ENCODE measurements around the gene PRSS33. TPM values are rescaled to one million over a fixed set of nuclear protein-coding genes. Genes with fewer than 3 reads are reported as not detected.

PRSS33 gene
- total RNA-seq = not detected
- not detected for polyA plus RNA-seq

- Histone ChIP-seq H3K4me3 (no peak within 1 kb of the TSS), H3K4me1 (peaks cover 0 to 11% (median 10%) of the 10 kb centered on the region in 4 donors), H3K9me3 (no peaks in the 10 kb centered on the region), H3K36me3 (no peaks in the 10 kb centered on the region), H3K27ac (no peak within 1 kb of the TSS), H3K27me3 (peaks cover 19 to 68% (median 46%) of the 10 kb centered on the region in 3 donors)
- DNase-seq = peak; percentile 24
- intact Hi-C loops (cut with DNase I) = no loop called here
- TF ChIP-seq EP300 (IDR thresholded peaks at IDR 0.05) = no peak
- TF ChIP-seq POLR2AphosphoS5 (IDR thresholded peaks at IDR 0.05) = no peak
- TF ChIP-seq, protein P1, sequence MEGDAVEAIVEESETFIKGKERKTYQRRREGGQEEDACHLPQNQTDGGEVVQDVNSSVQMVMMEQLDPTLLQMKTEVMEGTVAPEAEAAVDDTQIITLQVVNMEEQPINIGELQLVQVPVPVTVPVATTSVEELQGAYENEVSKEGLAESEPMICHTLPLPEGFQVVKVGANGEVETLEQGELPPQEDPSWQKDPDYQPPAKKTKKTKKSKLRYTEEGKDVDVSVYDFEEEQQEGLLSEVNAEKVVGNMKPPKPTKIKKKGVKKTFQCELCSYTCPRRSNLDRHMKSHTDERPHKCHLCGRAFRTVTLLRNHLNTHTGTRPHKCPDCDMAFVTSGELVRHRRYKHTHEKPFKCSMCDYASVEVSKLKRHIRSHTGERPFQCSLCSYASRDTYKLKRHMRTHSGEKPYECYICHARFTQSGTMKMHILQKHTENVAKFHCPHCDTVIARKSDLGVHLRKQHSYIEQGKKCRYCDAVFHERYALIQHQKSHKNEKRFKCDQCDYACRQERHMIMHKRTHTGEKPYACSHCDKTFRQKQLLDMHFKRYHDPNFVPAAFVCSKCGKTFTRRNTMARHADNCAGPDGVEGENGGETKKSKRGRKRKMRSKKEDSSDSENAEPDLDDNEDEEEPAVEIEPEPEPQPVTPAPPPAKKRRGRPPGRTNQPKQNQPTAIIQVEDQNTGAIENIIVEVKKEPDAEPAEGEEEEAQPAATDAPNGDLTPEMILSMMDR (IDR thresholded peaks at IDR 0.05) = no peak
- TF ChIP-seq POLR2A (IDR thresholded peaks at IDR 0.05) = no peak
- WGBS, 2 donors = 21 to 28% methylated on average over 10 of the region's 10 CpGs
Observed at GRCh38 chr16:2787406-2787805, at the start of gene PRSS33. Gene PRSS33 (minus strand): TSS chr16:2787560. CDS start chr16:2786547, 1,013 bp downstream.

GRCh38 chr16:2836646-2837508 lies 49.5 kb upstream of the PRSS33 start:
- H3K27me3 ChIP-seq = peaks cover 0 to 64% (median 16%) of the 10 kb centered on the region in 3 donors
- H3K4me3 ChIP-seq = no peak overlapping the region
- H3K36me3 ChIP-seq = no peaks in the 10 kb centered on the region
- H3K4me1 ChIP-seq = peaks cover 0 to 4% (median 0%) of the 10 kb centered on the region in 4 donors
- 82 to 83% methylated on average over 13 of the region's 13 CpGs for WGBS, 2 donors
- TF ChIP-seq, protein P1 (IDR thresholded peaks at IDR 0.05) = no peak
- TF ChIP-seq POLR2A (IDR thresholded peaks at IDR 0.05) = no peak
- TF ChIP-seq POLR2AphosphoS5 (IDR thresholded peaks at IDR 0.05) = no peak
- TF ChIP-seq EP300 (IDR thresholded peaks at IDR 0.05) = no peak
- intact Hi-C loops (cut with DNase I) = no loop called here
- peak overlapping the region in 1 of 4 donors; percentile 46 for H3K27ac ChIP-seq
- H3K9me3 ChIP-seq = no peaks in the 10 kb centered on the region
- no peak for DNase-seq

GRCh38 chr16:2835638-2836493 lies 48.5 kb upstream of the PRSS33 start:
- Histone ChIP-seq H3K27me3 (peaks cover 0 to 64% (median 16%) of the 10 kb centered on the region in 3 donors), H3K27ac (peak overlapping the region in 1 of 4 donors; percentile 46), H3K4me1 (no peaks in the 10 kb centered on the region), H3K4me3 (no peak overlapping the region), H3K9me3 (no peaks in the 10 kb centered on the region), H3K36me3 (no peaks in the 10 kb centered on the region)
- intact Hi-C loops (cut with DNase I) = no loop called here
- TF ChIP-seq EP300 (IDR thresholded peaks at IDR 0.05) = no peak
- TF ChIP-seq POLR2AphosphoS5 (IDR thresholded peaks at IDR 0.05) = peak in 1 of 4 donors; percentile 6
- no peak for TF ChIP-seq POLR2A (IDR thresholded peaks at IDR 0.05)
- WGBS, 2 donors = 30 to 49% methylated on average over 22 of the region's 22 CpGs
- no peak for DNase-seq

GRCh38 chr16:2834968-2835367 lies 47.6 kb upstream of the PRSS33 start:
- H3K36me3 ChIP-seq = no peaks in the 10 kb centered on the region
- H3K9me3 ChIP-seq = no peaks in the 10 kb centered on the region
- intact Hi-C loops (cut with DNase I) = no loop called here
- no peak for TF ChIP-seq POLR2AphosphoS5 (IDR thresholded peaks at IDR 0.05)
- TF ChIP-seq EP300 (IDR thresholded peaks at IDR 0.05) = no peak
- TF ChIP-seq POLR2A (IDR thresholded peaks at IDR 0.05) = no peak
- TF ChIP-seq, protein P1 (IDR thresholded peaks at IDR 0.05) = no peak
- no peaks in the 10 kb centered on the region for H3K4me1 ChIP-seq
- no peak overlapping the region for H3K27ac ChIP-seq
- WGBS, 2 donors = 93% methylated on average over 3 of the region's 3 CpGs
- H3K27me3 ChIP-seq = peaks cover 0 to 61% (median 11%) of the 10 kb centered on the region in 3 donors
- DNase-seq = no peak
- H3K4me3 ChIP-seq = no peak overlapping the region

DNA sequence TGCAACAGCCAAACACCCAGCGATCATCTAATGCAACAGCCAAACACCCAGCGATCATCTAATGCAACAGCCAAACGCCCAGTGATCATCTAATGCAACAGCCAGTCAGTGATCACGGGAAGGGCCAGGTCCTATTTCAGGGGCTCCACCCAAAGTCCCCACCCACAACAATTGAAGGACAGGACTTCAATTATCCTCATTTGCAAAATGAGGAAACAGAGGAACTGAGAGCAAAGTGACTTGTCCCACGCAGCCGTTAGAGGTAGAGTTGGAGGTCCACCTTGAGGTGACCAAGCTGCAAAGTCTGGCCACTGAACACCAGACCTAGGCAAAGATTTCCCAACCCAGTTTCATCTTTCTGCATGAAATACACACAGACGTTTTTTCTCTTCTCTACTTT lies 46.4 kb upstream of the PRSS33 start:
- WGBS, 2 donors = 75 to 80% methylated on average over 7 of the region's 7 CpGs
- intact Hi-C loops (cut with DNase I) = no loop called here
- H3K36me3 ChIP-seq = no peaks in the 10 kb centered on the region
- TF ChIP-seq, protein P1 (IDR thresholded peaks at IDR 0.05) = no peak
- TF ChIP-seq POLR2AphosphoS5 (IDR thresholded peaks at IDR 0.05) (no peak), EP300 (IDR thresholded peaks at IDR 0.05) (no peak), POLR2A (IDR thresholded peaks at IDR 0.05) (no peak)
- H3K27ac ChIP-seq = no peak overlapping the region
- H3K4me3 ChIP-seq = no peak overlapping the region
- DNase-seq = no peak
- no peaks in the 10 kb centered on the region for H3K4me1 ChIP-seq
- H3K27me3 ChIP-seq = peaks cover 0 to 67% (median 0%) of the 10 kb centered on the region in 3 donors
- H3K9me3 ChIP-seq = no peaks in the 10 kb centered on the region
